Lung (tissue), 12 donors: ENCODE measurements around the gene FJX1. TPM values are rescaled to one million over a fixed set of nuclear protein-coding genes. Genes with fewer than 3 reads are reported as not detected.
"Not testable (repeated sequence)": the region's sequence is repeated elsewhere in the genome, so short reads cannot be mapped to it uniquely, and the experiment has no call there.

Source experiments
- ATAC-seq: fragments of 200-7000 bp; cut with Tn5 transposase; one replicate; pipeline ENCODE4 v1.9.1; 2020; ENCODE audit warnings: moderate number of reproducible peaks; ENCODE audit not compliant: insufficient read depth, low FRiP score
- DNase-seq, 3 donors: peaks; one replicate each; pipeline ENCODE4 v3.0.0-alpha.2; 2013 to 2017
- H3K27ac ChIP-seq, 2 donors: one replicate each; pipeline ENCODE4 v1.5.1; 2013; ENCODE audit warnings: mild to moderate bottlenecking in 2 of 2, moderate library complexity in 2 of 2, control low read depth in 1 of 2, inconsistent platforms in 1 of 2, low read depth in 1 of 2, low read length in 1 of 2
- H3K27me3 ChIP-seq, 3 donors: one replicate each; pipeline ENCODE4 v1.5.1; 2013; ENCODE audit warnings: low read length in 2 of 3; ENCODE audit not compliant: control insufficient read depth in 3 of 3, insufficient read depth in 3 of 3
- H3K36me3 ChIP-seq, 4 donors: one replicate each; pipeline ENCODE4 v1.5.1; 2013; ENCODE audit warnings: low read length in 4 of 4, mild to moderate bottlenecking in 1 of 4, moderate library complexity in 1 of 4; ENCODE audit not compliant: control insufficient read depth in 4 of 4, insufficient read depth in 4 of 4
- H3K4me1 ChIP-seq, 5 donors: one replicate each; pipeline ENCODE4 v1.5.1; 2013; ENCODE audit warnings: low read length in 5 of 5, mild to moderate bottlenecking in 2 of 5, moderate library complexity in 1 of 5; ENCODE audit not compliant: control insufficient read depth in 5 of 5, insufficient read depth in 5 of 5
- H3K4me3 ChIP-seq: one replicate; pipeline ENCODE4 v1.5.1; 2013; ENCODE audit warnings: mild to moderate bottlenecking, control low read depth, moderate library complexity
- H3K9ac ChIP-seq, 2 donors: one replicate each; pipeline ENCODE4 v1.5.1; 2013; ENCODE audit warnings: low read length in 2 of 2, control low read depth in 1 of 2; ENCODE audit not compliant: insufficient read depth in 1 of 2
- H3K9me3 ChIP-seq, 4 donors: one replicate each; pipeline ENCODE4 v1.5.1; 2013; ENCODE audit warnings: low read length in 3 of 4, mild to moderate bottlenecking in 1 of 4, moderate library complexity in 1 of 4; ENCODE audit not compliant: control insufficient read depth in 4 of 4, insufficient read depth in 3 of 4
- WGBS, 2 donors: extraction: QIAGEN DNeasy Blood & Tissue Kit; methylation state at CpG; one replicate each; pipeline ENCODE4 v1.1.7; 2013; 5-methylcytosine and 5-hydroxymethylcytosine counted together
- polyA plus RNA-seq, 2 donors: library from polyadenylated mRNA; stranded (reverse); fragments of 200-250 nt; gene quantifications; one replicate each; pipeline ENCODE4 v1.2.1, GENCODE V29; 2013
- total RNA-seq, 2 donors: library from RNA; depleted of rRNA in 1 of 2; stranded (reverse); fragments of >200 nt in 1 of 2; gene quantifications; one replicate each; pipeline ENCODE4 v1.2.1, GENCODE V29; 2014 to 2021
- TF ChIP-seq, protein P1 (sequence below): IDR thresholded peaks from 2 replicates; pipeline ENCODE4 v1.5.1; 2012; ENCODE audit warnings: mild to moderate bottlenecking; ENCODE audit errors: control extremely low read depth, extremely low read depth
- donor health status: control.
- donor health status: control.
- donor health status: Bipolar disorder and iron deficiency.
- donor health status: healthy.
- donor health status: DM: yes; HTN: yes; CAD: no.

FJX1 gene
- total and polyA plus RNA-seq, 4 donors = 2.9 to 7.7 (median 3.5) TPM

GRCh38 chr11:35667257-35667656 lies 49.0 kb downstream of the FJX1 start:
- H3K4me1 ChIP-seq = peaks cover 0 to 18% (median 10%) of the 10 kb centered on the region in 5 donors
- H3K9me3 ChIP-seq = peaks cover 0 to 18% (median 0%) of the 10 kb centered on the region in 4 donors
- ATAC-seq = no peak
- TF ChIP-seq, protein P1, sequence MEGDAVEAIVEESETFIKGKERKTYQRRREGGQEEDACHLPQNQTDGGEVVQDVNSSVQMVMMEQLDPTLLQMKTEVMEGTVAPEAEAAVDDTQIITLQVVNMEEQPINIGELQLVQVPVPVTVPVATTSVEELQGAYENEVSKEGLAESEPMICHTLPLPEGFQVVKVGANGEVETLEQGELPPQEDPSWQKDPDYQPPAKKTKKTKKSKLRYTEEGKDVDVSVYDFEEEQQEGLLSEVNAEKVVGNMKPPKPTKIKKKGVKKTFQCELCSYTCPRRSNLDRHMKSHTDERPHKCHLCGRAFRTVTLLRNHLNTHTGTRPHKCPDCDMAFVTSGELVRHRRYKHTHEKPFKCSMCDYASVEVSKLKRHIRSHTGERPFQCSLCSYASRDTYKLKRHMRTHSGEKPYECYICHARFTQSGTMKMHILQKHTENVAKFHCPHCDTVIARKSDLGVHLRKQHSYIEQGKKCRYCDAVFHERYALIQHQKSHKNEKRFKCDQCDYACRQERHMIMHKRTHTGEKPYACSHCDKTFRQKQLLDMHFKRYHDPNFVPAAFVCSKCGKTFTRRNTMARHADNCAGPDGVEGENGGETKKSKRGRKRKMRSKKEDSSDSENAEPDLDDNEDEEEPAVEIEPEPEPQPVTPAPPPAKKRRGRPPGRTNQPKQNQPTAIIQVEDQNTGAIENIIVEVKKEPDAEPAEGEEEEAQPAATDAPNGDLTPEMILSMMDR = no peak
- no peaks in the 10 kb centered on the region for H3K27me3 ChIP-seq
- DNase-seq = no peak
- no peak overlapping the region for H3K4me3 ChIP-seq
- 96 to 100% methylated on average over 1 of the region's 1 CpG for WGBS, 2 donors
- peaks cover 0 to 12% (median 3%) of the 10 kb centered on the region in 4 donors for H3K36me3 ChIP-seq
- H3K9ac ChIP-seq = no peak overlapping the region
- no peak overlapping the region for H3K27ac ChIP-seq

DNA sequence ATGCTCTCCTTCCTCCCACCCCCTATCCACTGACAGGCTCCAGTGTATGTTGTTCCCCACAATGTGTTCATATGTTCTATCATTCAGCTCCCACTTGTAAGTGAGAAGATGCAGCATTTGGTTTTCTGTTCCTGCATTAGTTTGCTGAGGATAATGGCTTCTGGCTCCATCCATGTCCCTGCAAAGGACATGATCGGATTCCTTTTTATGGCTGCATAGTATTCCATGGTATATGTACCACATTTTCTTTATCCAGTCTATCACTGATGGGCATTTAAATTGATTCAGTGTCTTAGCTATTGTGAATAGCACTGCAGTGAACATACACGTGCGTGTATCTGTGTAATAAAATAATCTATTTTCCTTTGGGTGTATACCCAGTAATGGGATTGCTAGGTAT lies 50.1 kb downstream of the FJX1 start:
- not testable (repeated sequence) for DNase-seq, H3K4me3 ChIP-seq, H3K9ac ChIP-seq, H3K27me3 ChIP-seq, ATAC-seq, H3K27ac ChIP-seq
- Histone ChIP-seq H3K36me3 (peaks cover 0 to 12% (median 3%) of the 10 kb centered on the region in 4 donors), H3K4me1 (peaks cover 0 to 28% (median 8%) of the 10 kb centered on the region in 5 donors), H3K9me3 (peaks cover 0 to 18% (median 0%) of the 10 kb centered on the region in 4 donors)
- WGBS, 2 donors = 93 to 98% methylated on average over 3 of the region's 3 CpGs

Other genes with a start within 250 kb of the FJX1 start
- gene SLC1A2, start 198.9 kb upstream of the FJX1 start, total RNA-seq = 10 to 100 TPM in 1 of 2 donors, 1 to 10 TPM in 1; 1.6 to 17.0 TPM
- gene SLC1A2, start 198.9 kb upstream of the FJX1 start, polyA plus RNA-seq = under 1 TPM; 0.35 to 0.70 TPM
- gene PAMR1, start 92.8 kb upstream of the FJX1 start, total RNA-seq = 10 to 100 TPM in 1 of 2 donors, 1 to 10 TPM in 1; 1.8 to 15.2 TPM
- under 1 TPM; 0.60 to 0.87 TPM for gene PAMR1, start 92.8 kb upstream of the FJX1 start, polyA plus RNA-seq
- gene TRIM44, start 44.3 kb downstream of the FJX1 start, total RNA-seq = 10 to 100 TPM; 20.5 to 62.2 TPM
- gene TRIM44, start 44.3 kb downstream of the FJX1 start, polyA plus RNA-seq = 10 to 100 TPM in 1 of 2 donors, 1 to 10 TPM in 1; 9.1 to 24.9 TPM